H1 (cell line): ENCODE results near the gene SMURF2. TPM values are rescaled to one million over a fixed set of nuclear protein-coding genes. Genes with fewer than 3 reads are reported as not detected.

Experiments
- CTCF ChIA-PET: fragments of 300-600 bp; sonication (Branson Sonifier 250); formaldehyde crosslinking; loops from one replicate; lab custom pipeline; 2021; ENCODE audit not compliant: partially characterized antibody; lab: Charles Lee
- POLR2A ChIA-PET: fragments of 300-600 bp; sonication (Branson Sonifier 250); formaldehyde crosslinking; loops from one replicate; lab custom pipeline; 2021; ENCODE audit warnings: inconsistent platforms; ENCODE audit not compliant: partially characterized antibody; lab: Charles Lee
- DNase-seq, 2 experiments: peaks; one replicate each; pipeline versions ENCODE4 v3.0.0 to v3.0.0-alpha.2; 2010 to 2022; ENCODE audit warnings: low spot score in 2 of 2, low read depth in 1 of 2, mixed read lengths in 1 of 2
- FAIRE-seq: peaks from 2 replicates; lab custom pipeline; 2011; peaks lifted over from hg19 to GRCh38; lab: Jason Lieb, UNC
- H2AFZ ChIP-seq: 2 replicates; pipeline ENCODE4 v1.8.1; 2012; ENCODE audit warnings: low read length, inconsistent platforms
- H2AK5ac ChIP-seq: 2 replicates; pipeline ENCODE4 v1.6.1; 2013; ENCODE audit warnings: low read depth, low read length
- H2BK120ac ChIP-seq: replicated peaks from 2 replicates; pipeline ENCODE3; 2013; ENCODE audit warnings: low read depth, low read length, inconsistent platforms
- H2BK12ac ChIP-seq: 2 replicates; pipeline ENCODE4 v1.6.1; 2013; ENCODE audit warnings: low read depth, low read length
- H2BK15ac ChIP-seq: 2 replicates; pipeline ENCODE4 v1.6.1; 2013; ENCODE audit warnings: low read length
- H2BK20ac ChIP-seq: 2 replicates; pipeline ENCODE4 v1.6.1; 2013; ENCODE audit warnings: low read length
- H2BK5ac ChIP-seq: 2 replicates; pipeline ENCODE4 v1.6.1; 2013; ENCODE audit warnings: low read depth, low read length
- H3K14ac ChIP-seq: 2 replicates; pipeline ENCODE4 v1.6.1; 2013; ENCODE audit warnings: inconsistent platforms; ENCODE audit not compliant: insufficient read length
- H3K18ac ChIP-seq: 2 replicates; pipeline ENCODE4 v1.6.1; 2013; ENCODE audit warnings: low read length; ENCODE audit errors: extremely low read depth
- H3K23ac ChIP-seq: 2 replicates; pipeline ENCODE4 v1.6.1; 2013; ENCODE audit warnings: inconsistent platforms; ENCODE audit not compliant: insufficient read length
- H3K23me2 ChIP-seq: 2 replicates; pipeline ENCODE4 v1.6.1; 2013; ENCODE audit warnings: low read depth, low read length
- H3K27ac ChIP-seq: 2 replicates; pipeline ENCODE4 v1.6.1; 2011; ENCODE audit warnings: low read depth, low read length, inconsistent platforms
- H3K27me3 ChIP-seq, 4 experiments: replicated peaks in 1 of 4; 1 replicate in 1 of 4; 2 replicates in 3 of 4; pipeline versions ENCODE4 v1.6.1 to v1.8.1; 2011 to 2013; ENCODE audit warnings: low read length in 3 of 4, mild to moderate bottlenecking in 3 of 4, inconsistent platforms in 2 of 4, mixed read lengths in 2 of 4, moderate library complexity in 1 of 4; ENCODE audit not compliant: control insufficient read depth in 3 of 4, insufficient read depth in 3 of 4; ENCODE audit errors: extremely low read depth in 1 of 4
- H3K36me3 ChIP-seq, 4 experiments: 2 replicates each; pipeline versions ENCODE4 v1.6.1 to v1.8.1; 2011 to 2013; ENCODE audit warnings: mild to moderate bottlenecking in 4 of 4, low read length in 3 of 4, moderate library complexity in 2 of 4, control low read depth in 1 of 4, inconsistent platforms in 1 of 4; ENCODE audit not compliant: insufficient read depth in 4 of 4, control insufficient read depth in 2 of 4
- H3K4ac ChIP-seq: replicated peaks from 2 replicates; pipeline ENCODE3; 2013; ENCODE audit warnings: low read length, low read depth, mixed read lengths, inconsistent platforms; ENCODE audit not compliant: insufficient read length
- H3K4me1 ChIP-seq, 4 experiments: replicated peaks in 1 of 4; 1 replicate in 1 of 4; 2 replicates in 3 of 4; pipeline versions ENCODE4 v1.6.1 to v1.8.1; 2011 to 2013; ENCODE audit warnings: low read length in 3 of 4, inconsistent platforms in 2 of 4, mixed read lengths in 1 of 4; ENCODE audit not compliant: insufficient read depth in 4 of 4, control insufficient read depth in 3 of 4
- H3K4me2 ChIP-seq, 2 experiments: 2 replicates each; pipeline versions ENCODE4 v1.6.1 to v1.8.1; 2011 to 2013; ENCODE audit warnings: low read depth in 2 of 2, low read length in 2 of 2, control low read depth in 1 of 2, inconsistent platforms in 1 of 2, mild to moderate bottlenecking in 1 of 2; ENCODE audit not compliant: insufficient read depth in 1 of 2
- H3K4me3 ChIP-seq, 4 experiments: fragments of 200-600, 300-600 bp in 1 of 4; sonication (generic), shearing (Covaris generic), sonication (Bioruptor Twin) in 1 of 4; 2 replicates each; pipeline versions ENCODE4 v1.5.1 to v1.8.1; 2011 to 2016; ENCODE audit warnings: low read length in 4 of 4, low read depth in 3 of 4, control low read depth in 2 of 4, inconsistent platforms in 2 of 4, mild to moderate bottlenecking in 2 of 4, mixed read lengths in 1 of 4, moderate library complexity in 1 of 4; ENCODE audit not compliant: insufficient read depth in 2 of 4; ENCODE audit errors: extremely low read depth in 1 of 4
- H3K56ac ChIP-seq: replicated peaks from 2 replicates; pipeline ENCODE3; 2013; ENCODE audit warnings: low read depth, mild to moderate bottlenecking, mixed read lengths, low read length, inconsistent platforms; ENCODE audit not compliant: insufficient read length
- H3K79me1 ChIP-seq: 2 replicates; pipeline ENCODE4 v1.6.1; 2013; ENCODE audit warnings: low read depth, low read length, control low read depth
- H3K79me2 ChIP-seq, 2 experiments: 2 replicates each; pipeline versions ENCODE4 v1.6.1 to v1.8.1; 2012 to 2013; ENCODE audit warnings: low read length in 2 of 2, mild to moderate bottlenecking in 2 of 2, inconsistent platforms in 1 of 2; ENCODE audit not compliant: insufficient read depth in 2 of 2, control insufficient read depth in 1 of 2
- H3K9ac ChIP-seq, 4 experiments: replicated peaks in 1 of 4; 1 replicate in 1 of 4; 2 replicates in 3 of 4; pipeline versions ENCODE4 v1.6.1 to v1.8.1; 2011 to 2013; ENCODE audit warnings: low read depth in 3 of 4, low read length in 3 of 4, control low read depth in 2 of 4, mild to moderate bottlenecking in 2 of 4, moderate library complexity in 2 of 4, inconsistent platforms in 1 of 4; ENCODE audit errors: extremely low read depth in 1 of 4
- H3K9me3 ChIP-seq, 2 experiments: 2 replicates each; pipeline versions ENCODE4 v1.6.1 to v1.8.1; 2012 to 2013; ENCODE audit warnings: mild to moderate bottlenecking in 2 of 2, moderate library complexity in 2 of 2, control low read depth in 1 of 2, inconsistent platforms in 1 of 2, low read depth in 1 of 2, low read length in 1 of 2, mixed read lengths in 1 of 2; ENCODE audit not compliant: insufficient read depth in 2 of 2
- H4K20me1 ChIP-seq, 2 experiments: replicated peaks in 1 of 2; 2 replicates each; pipeline versions ENCODE3 to v1.8.1; 2011 to 2013; ENCODE audit warnings: inconsistent platforms in 2 of 2, low read length in 2 of 2, mild to moderate bottlenecking in 1 of 2; ENCODE audit not compliant: insufficient read depth in 2 of 2, control insufficient read depth in 1 of 2
- H4K5ac ChIP-seq: 2 replicates; pipeline ENCODE4 v1.6.1; 2013; ENCODE audit warnings: low read length, low read depth, mixed read lengths, inconsistent platforms; ENCODE audit not compliant: insufficient read length
- H4K8ac ChIP-seq: 2 replicates; pipeline ENCODE4 v1.8.0; 2013; ENCODE audit warnings: mild to moderate bottlenecking, moderate library complexity, low read length, inconsistent platforms; ENCODE audit not compliant: insufficient read depth; ENCODE audit errors: extremely low read depth
- H4K91ac ChIP-seq: replicated peaks from 2 replicates; pipeline ENCODE3; 2013; ENCODE audit warnings: low read length, mixed read lengths, inconsistent platforms; ENCODE audit not compliant: insufficient read length
- CBX8 ChIP-seq: fragments of 300-800, 300-1000 bp; sonication (generic); IDR thresholded peaks from 2 replicates; pipeline ENCODE4 v1.7.1; 2016; ENCODE audit warnings: low read depth, low read length, borderline replicate concordance
- CTBP2 ChIP-seq: IDR thresholded peaks from 2 replicates; pipeline ENCODE4 v1.7.0; 2011; ENCODE audit warnings: borderline replicate concordance, mild to moderate bottlenecking, moderate library complexity, mixed read lengths, low read length; ENCODE audit not compliant: insufficient read depth, insufficient read length
- E2F6 ChIP-seq: IDR thresholded peaks from 2 replicates; pipeline ENCODE4 v1.6.1; 2012; ENCODE audit warnings: inconsistent platforms
- GABPA ChIP-seq: IDR thresholded peaks from 2 replicates; pipeline ENCODE4 v1.6.1; 2011; ENCODE audit warnings: mild to moderate bottlenecking, low read length, moderate library complexity, borderline replicate concordance; ENCODE audit not compliant: insufficient read depth
- SIN3A ChIP-seq, 2 experiments: IDR thresholded peaks in 1 of 2; conservative IDR thresholded peaks in 1 of 2; 2 replicates each; pipeline ENCODE4 v1.6.1; 2011 to 2012; ENCODE audit warnings: low read length in 2 of 2, improper control_type of control experiment in 1 of 2, low read depth in 1 of 2, mild to moderate bottlenecking in 1 of 2
- SP1 ChIP-seq: IDR thresholded peaks from 2 replicates; pipeline ENCODE4 v1.6.1; 2011; ENCODE audit warnings: low read depth, low read length
- YY1 ChIP-seq: IDR thresholded peaks from 2 replicates; pipeline ENCODE4 v1.6.1; 2011; ENCODE audit warnings: low read depth, mild to moderate bottlenecking, low read length
- WGBS, 2 experiments: shearing (Covaris generic) in 1 of 2; methylation state at CpG; one replicate each; pipeline versions ENCODE4 v1.1.6 to v1.1.7; 2013 to 2015; ENCODE audit warnings: low lambda C conversion rate in 2 of 2, mixed read lengths in 2 of 2, inconsistent platforms in 1 of 2, low coverage in 1 of 2, missing lambda C conversion rate in 1 of 2; ENCODE audit not compliant: insufficient replicate concordance in 2 of 2, insufficient coverage in 1 of 2, insufficient read length in 1 of 2; ENCODE audit errors: extremely low coverage in 1 of 2, missing lambda C conversion rate in 1 of 2; 5-methylcytosine and 5-hydroxymethylcytosine counted together
- polyA plus RNA-seq, 7 experiments: library from polyadenylated mRNA; depleted of rRNA in 3 of 7; stranded (reverse) in 5 of 7; unstranded in 2 of 7; fragments of >200 nt in 5 of 7; fragments of 200-250 nt in 2 of 7; gene quantifications; 1 replicate in 5 of 7; 2 replicates in 1 of 7; 4 replicates in 1 of 7; pipeline versions ENCODE4 v1.2.1 to v1.2.3, GENCODE V29; 2011 to 2013; ENCODE audit warnings: missing spikeins in 2 of 7, mixed read lengths in 2 of 7
- total RNA-seq: library from RNA; stranded (reverse); fragmentation: NEBNext Ultra II Directional; extraction: Animal tissue kit (Norgen Biotek cat#: 25700); gene quantifications from 2 replicates; pipeline ENCODE4 v1.2.1, GENCODE V29; 2021

Gene SMURF2
- total and polyA plus RNA-seq, 2 of the 8 experiments (the other 6 are each of a cell fraction or from before 2014, with no cell fraction given) = 7.2 to 29.2 TPM

GRCh38 chr17:64651889-64652288, 10.2 kb downstream of the SMURF2 start:
- no peaks in the 10 kb centered on the region for H3K36me3 ChIP-seq
- no peaks in the 10 kb centered on the region; the same call in 1 of the 2 replicates for H3K79me1 ChIP-seq
- no peak overlapping the region for H4K91ac ChIP-seq
- H3K18ac ChIP-seq = no peak overlapping the region
- peaks cover 1% of the 10 kb centered on the region in 2 experiments for H4K20me1 ChIP-seq
- H3K79me2 ChIP-seq = peaks cover 0 to 71% of the 10 kb centered on the region in 2 experiments; a peak in 2 of 4 replicates
- no peak overlapping the region for H3K14ac ChIP-seq
- no peaks in the 10 kb centered on the region for H3K27me3 ChIP-seq
- H4K5ac ChIP-seq = no peak overlapping the region
- H3K56ac ChIP-seq = no peak overlapping the region
- no peak overlapping the region for H2BK5ac ChIP-seq
- 88% methylated on average over 3 of the region's 3 CpGs; no CpG with 5 or more reads in 1 of the 2 experiments for WGBS, 2 experiments
- H3K4me1 ChIP-seq = no peaks in the 10 kb centered on the region
- no peak overlapping the region for H3K4ac ChIP-seq
- POLR2A ChIA-PET = interaction anchor here (0.9 to 3.2 kb wide), 4 partner anchors 9 to 154 kb away, joined by 3 to 12 read pairs (median 5); partner anchors contain the start of genes CEP95, DDX5 and SMURF2
- H2BK120ac ChIP-seq = no peak overlapping the region
- H3K9me3 ChIP-seq = no peaks in the 10 kb centered on the region
- no peak overlapping the region for H2BK12ac ChIP-seq
- no peak overlapping the region for H3K4me3 ChIP-seq
- no peak overlapping the region for H3K27ac ChIP-seq
- H3K23ac ChIP-seq = no peak overlapping the region
- no peak overlapping the region for H2AK5ac ChIP-seq
- no peak overlapping the region for H4K8ac ChIP-seq
- H2BK15ac ChIP-seq = no peak overlapping the region
- no peak for DNase-seq
- CTCF ChIA-PET = interaction anchor here (0.6 to 0.7 kb wide), 3 partner anchors 11 to 77 kb away, joined by 3 read pairs; no protein-coding TSS in a partner anchor
- no peak overlapping the region for H3K4me2 ChIP-seq
- H3K9ac ChIP-seq = no peak overlapping the region
- H2BK20ac ChIP-seq = no peak overlapping the region
- H3K23me2 ChIP-seq = no peaks in the 10 kb centered on the region
- no peak overlapping the region for H2AFZ ChIP-seq
- FAIRE-seq = no peak
- TF ChIP-seq SP1 (no peak), SIN3A (conservative IDR thresholded peaks at IDR 0.05 in 1 of 2, IDR thresholded peaks at IDR 0.05 in 1 of 2; ENCODE audit: low read depth in 1 of 2, low read length in 2 of 2) (no peak), CBX8 (no peak), CTBP2 (no peak), YY1 (no peak), E2F6 (no peak), GABPA (no peak)
